SK-N-SH (cell line): ENCODE measurements around the gene ECHDC1.

Experiments
- CTCF ChIP-seq: fragments of 200-600 bp; sonication (generic); IDR thresholded peaks from 2 replicates; pipeline ENCODE4 v1.6.1; 2017; ENCODE audit warnings: antibody characterized with exemption, mild to moderate bottlenecking, moderate library complexity
- EP300 ChIP-seq, 2 experiments: IDR thresholded peaks; 2 replicates each; pipeline versions ENCODE4 v1.4.0 to v1.6.1; 2012; ENCODE audit warnings: borderline replicate concordance in 1 of 2, low read depth in 1 of 2, low read length in 1 of 2
- EZH2phosphoT487 ChIP-seq: fragments of 200-600 bp; sonication (generic); IDR thresholded peaks from 2 replicates; pipeline ENCODE4 v1.6.1; 2017; ENCODE audit warnings: low read depth, mixed run types, mild to moderate bottlenecking, antibody characterized with exemption, moderate library complexity, borderline replicate concordance
- FOSL2 ChIP-seq: IDR thresholded peaks from 2 replicates; pipeline ENCODE4 v1.4.0; 2012; ENCODE audit warnings: low read depth, mild to moderate bottlenecking, moderate library complexity, borderline replicate concordance
- FOXJ3 ChIP-seq: sonication (generic); formaldehyde crosslinking; IDR thresholded peaks from 2 replicates; pipeline ENCODE4 v1.5.1; 2020; ENCODE audit warnings: mild to moderate bottlenecking, missing genetic modification reagents
- FOXM1 ChIP-seq: IDR thresholded peaks from 2 replicates; pipeline ENCODE4 v1.4.0; 2012; ENCODE audit warnings: low read depth, mild to moderate bottlenecking
- GABPA ChIP-seq: IDR thresholded peaks from 2 replicates; pipeline ENCODE4 v1.4.0; 2012; ENCODE audit warnings: low read depth, mild to moderate bottlenecking
- MAX ChIP-seq: IDR thresholded peaks from 2 replicates; pipeline ENCODE4 v1.4.0; 2012; ENCODE audit warnings: low read depth
- MEF2A ChIP-seq: IDR thresholded peaks from 2 replicates; pipeline ENCODE4 v1.4.0; 2012; ENCODE audit warnings: low read depth, borderline replicate concordance
- RAD21 ChIP-seq: IDR thresholded peaks from 2 replicates; pipeline ENCODE4 v1.6.1; 2012; ENCODE audit warnings: mild to moderate bottlenecking, low read length
- RFX5 ChIP-seq: IDR thresholded peaks from 2 replicates; pipeline ENCODE4 v1.6.1; 2012; ENCODE audit warnings: mild to moderate bottlenecking, improper control_type of control experiment, low read length
- TAF1 ChIP-seq: IDR thresholded peaks from 2 replicates; pipeline ENCODE4 v1.6.1; 2012; ENCODE audit warnings: low read depth, mild to moderate bottlenecking, low read length, moderate library complexity, borderline replicate concordance
- TCF12 ChIP-seq: IDR thresholded peaks from 2 replicates; pipeline ENCODE4 v1.4.0; 2012
- TEAD4 ChIP-seq: IDR thresholded peaks from 2 replicates; pipeline ENCODE4 v1.4.0; 2012; ENCODE audit warnings: mild to moderate bottlenecking, borderline replicate concordance; ENCODE audit not compliant: insufficient read depth

GRCh38 chr6:127338936-127339335, 4.5 kb downstream of the ECHDC1 start:
- TF ChIP-seq CTCF (no peak), TEAD4 (no peak), EZH2phosphoT487 (no peak), MAX (no peak), RFX5 (no peak), FOSL2 (no peak), FOXM1 (no peak), FOXJ3 (CRISPR knock-in tag) (no peak), TCF12 (no peak), MEF2A (no peak), TAF1 (no peak), GABPA (no peak), EP300 (IDR thresholded peaks at IDR 0.05; ENCODE audit: borderline replicate concordance in 1 of 2, low read depth in 1 of 2, low read length in 1 of 2) (no peak), RAD21 (no peak)
